ENCODE data around the gene RPS5.

Gene RPS5

DNA sequence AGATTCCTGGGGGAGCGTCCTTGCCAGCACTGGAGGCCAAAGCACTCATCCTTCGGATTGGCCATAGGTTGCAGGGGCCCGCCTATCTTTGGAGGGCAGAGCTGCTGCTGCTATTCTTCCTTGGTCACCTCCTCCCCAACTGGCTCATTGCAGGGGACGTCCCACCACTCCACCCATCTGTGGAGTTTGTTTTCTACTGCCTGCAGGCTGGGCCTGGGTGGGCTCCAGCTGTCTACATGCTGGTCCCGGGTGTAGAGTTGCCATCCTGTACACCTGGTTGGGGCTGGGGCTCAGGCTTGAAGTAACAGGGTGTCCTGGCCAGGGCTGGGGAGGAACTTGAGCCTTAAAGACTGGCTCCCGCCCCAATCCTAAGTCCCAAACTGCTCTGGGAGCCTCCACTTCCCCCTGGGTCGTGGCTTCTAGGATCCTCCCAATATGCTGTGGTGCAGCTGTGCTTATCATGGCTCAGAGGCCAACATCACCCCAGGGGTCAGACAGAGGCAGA is 10.5 kb downstream of the RPS5 start:
- Mint-ChIP-seq H3K27me3 (ENCODE audit: low read depth, poor library complexity) (peaks cover 17% of the 10 kb centered on the region), H3K4me3 (no peak overlapping the region), H3K4me1 (peaks cover 22% of the 10 kb centered on the region), H3K27ac (peak overlapping the region; percentile 42), H3K9me3 (peaks cover 4% of the 10 kb centered on the region), H3K36me3 (ENCODE audit: low read depth) (peaks cover 28% of the 10 kb centered on the region)
- DNase-seq = no peak
- TF ChIP-seq, protein P1, sequence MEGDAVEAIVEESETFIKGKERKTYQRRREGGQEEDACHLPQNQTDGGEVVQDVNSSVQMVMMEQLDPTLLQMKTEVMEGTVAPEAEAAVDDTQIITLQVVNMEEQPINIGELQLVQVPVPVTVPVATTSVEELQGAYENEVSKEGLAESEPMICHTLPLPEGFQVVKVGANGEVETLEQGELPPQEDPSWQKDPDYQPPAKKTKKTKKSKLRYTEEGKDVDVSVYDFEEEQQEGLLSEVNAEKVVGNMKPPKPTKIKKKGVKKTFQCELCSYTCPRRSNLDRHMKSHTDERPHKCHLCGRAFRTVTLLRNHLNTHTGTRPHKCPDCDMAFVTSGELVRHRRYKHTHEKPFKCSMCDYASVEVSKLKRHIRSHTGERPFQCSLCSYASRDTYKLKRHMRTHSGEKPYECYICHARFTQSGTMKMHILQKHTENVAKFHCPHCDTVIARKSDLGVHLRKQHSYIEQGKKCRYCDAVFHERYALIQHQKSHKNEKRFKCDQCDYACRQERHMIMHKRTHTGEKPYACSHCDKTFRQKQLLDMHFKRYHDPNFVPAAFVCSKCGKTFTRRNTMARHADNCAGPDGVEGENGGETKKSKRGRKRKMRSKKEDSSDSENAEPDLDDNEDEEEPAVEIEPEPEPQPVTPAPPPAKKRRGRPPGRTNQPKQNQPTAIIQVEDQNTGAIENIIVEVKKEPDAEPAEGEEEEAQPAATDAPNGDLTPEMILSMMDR (IDR thresholded peaks at IDR 0.05) = no peak

GRCh38 chr19:58398087-58398486 is 11.0 kb downstream of the RPS5 start:
- H3K4me3 Mint-ChIP-seq = no peak overlapping the region

DNA sequence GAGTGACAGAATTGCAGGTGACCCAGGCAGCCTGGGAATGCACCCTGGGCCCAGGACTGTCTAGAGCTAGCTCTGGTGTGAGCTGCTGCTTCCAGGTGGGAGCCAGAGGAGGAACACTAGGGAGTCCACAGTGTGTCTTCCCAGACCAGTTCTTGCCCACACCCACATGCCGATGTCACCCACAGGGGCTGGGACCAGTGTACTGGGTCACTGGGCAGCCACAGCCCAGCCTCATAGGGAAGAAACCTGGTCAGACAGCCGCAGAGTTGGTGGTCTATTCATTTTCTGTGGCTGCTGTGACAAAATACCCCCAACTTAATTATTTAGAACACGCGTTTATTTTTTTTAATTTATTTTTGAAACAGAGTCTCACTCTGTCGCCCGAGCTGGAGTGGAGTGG is 11.5 kb downstream of the RPS5 start:
- no peak overlapping the region for H3K27ac Mint-ChIP-seq
- peaks cover 22% of the 10 kb centered on the region for H3K4me1 Mint-ChIP-seq
- peaks cover 10% of the 10 kb centered on the region for H3K9me3 Mint-ChIP-seq
- no peak for DNase-seq
- H3K27me3 Mint-ChIP-seq (ENCODE audit: low read depth, poor library complexity) = peaks cover 17% of the 10 kb centered on the region
- TF ChIP-seq, protein P1 (IDR thresholded peaks at IDR 0.05) = no peak
- H3K4me3 Mint-ChIP-seq = no peak overlapping the region
- H3K36me3 Mint-ChIP-seq (ENCODE audit: low read depth) = peaks cover 26% of the 10 kb centered on the region

More at GRCh38 chr19:58398087-58398486, 11.0 kb downstream of the RPS5 start:
- H3K4me1 Mint-ChIP-seq = peaks cover 22% of the 10 kb centered on the region
- DNase-seq = no peak
- peaks cover 17% of the 10 kb centered on the region for H3K27me3 Mint-ChIP-seq (ENCODE audit: low read depth, poor library complexity)
- H3K27ac Mint-ChIP-seq = no peak overlapping the region
- TF ChIP-seq, protein P1 (IDR thresholded peaks at IDR 0.05) = no peak
- peaks cover 5% of the 10 kb centered on the region for H3K9me3 Mint-ChIP-seq
- H3K36me3 Mint-ChIP-seq (ENCODE audit: low read depth) = peaks cover 26% of the 10 kb centered on the region

DNA sequence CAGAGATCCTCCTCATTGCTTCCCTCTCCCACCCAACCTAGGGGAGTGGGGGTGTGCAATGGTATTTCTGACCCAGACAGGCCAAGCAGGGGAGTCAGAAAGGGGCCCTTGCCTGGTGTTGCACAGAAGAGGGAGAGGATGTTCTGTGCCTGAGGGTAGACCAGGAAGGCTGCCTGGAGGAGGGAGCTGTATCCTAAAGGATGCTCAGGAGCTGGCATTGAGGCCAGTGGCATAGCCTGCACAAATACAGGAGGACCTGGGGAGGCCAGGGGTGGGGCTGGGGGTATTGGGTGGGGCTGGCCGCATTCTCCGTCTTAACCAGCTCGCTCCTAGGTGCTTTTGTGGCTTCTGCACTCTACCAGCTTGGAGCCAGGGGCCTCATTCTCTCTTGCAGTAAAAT is 12.8 kb downstream of the RPS5 start:
- H3K27me3 Mint-ChIP-seq (ENCODE audit: low read depth, poor library complexity) = peaks cover 17% of the 10 kb centered on the region
- H3K4me3 Mint-ChIP-seq = peak overlapping the region; percentile 51
- TF ChIP-seq, protein P1 (IDR thresholded peaks at IDR 0.05) = no peak
- H3K9me3 Mint-ChIP-seq = peaks cover 17% of the 10 kb centered on the region
- no peak overlapping the region for H3K27ac Mint-ChIP-seq
- DNase-seq = no peak
- peaks cover 19% of the 10 kb centered on the region for H3K36me3 Mint-ChIP-seq (ENCODE audit: low read depth)
- peaks cover 22% of the 10 kb centered on the region for H3K4me1 Mint-ChIP-seq

DNA sequence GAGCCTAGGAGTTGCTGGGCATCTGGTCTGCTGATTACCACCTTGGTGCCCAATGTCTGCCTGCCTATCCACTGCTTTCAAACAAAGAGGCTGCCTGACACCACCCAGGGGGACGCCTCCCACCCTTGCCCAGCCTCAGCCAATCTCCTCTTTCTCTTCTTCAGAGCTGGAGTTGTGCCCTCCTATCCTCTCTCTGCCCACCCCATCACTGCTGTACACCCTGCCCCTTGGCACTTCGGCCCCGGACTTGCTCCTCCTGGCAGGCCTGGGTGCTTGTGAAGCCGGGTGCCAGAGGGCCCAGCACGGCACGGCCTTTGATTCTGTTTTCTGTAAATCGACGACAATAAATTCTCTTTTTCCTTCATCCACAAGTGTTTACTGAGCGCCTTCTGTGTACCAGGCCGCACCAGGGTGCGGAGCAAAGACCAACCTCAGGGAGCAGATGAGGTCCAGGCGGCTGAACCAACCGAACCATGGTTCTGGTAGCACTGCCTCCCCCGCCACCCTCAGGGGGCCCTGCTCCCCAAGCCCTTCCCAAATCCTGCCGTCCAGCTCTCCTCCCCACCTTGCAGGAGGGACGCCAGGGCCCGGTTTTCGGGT is 13.3 kb downstream of the RPS5 start:
- peaks cover 17% of the 10 kb centered on the region for H3K9me3 Mint-ChIP-seq
- no peak overlapping the region for H3K27ac Mint-ChIP-seq
- no peak for DNase-seq
- peaks cover 17% of the 10 kb centered on the region for H3K27me3 Mint-ChIP-seq (ENCODE audit: low read depth, poor library complexity)
- H3K36me3 Mint-ChIP-seq (ENCODE audit: low read depth) = peaks cover 18% of the 10 kb centered on the region
- TF ChIP-seq, protein P1 (IDR thresholded peaks at IDR 0.05) = no peak
- H3K4me1 Mint-ChIP-seq = peaks cover 22% of the 10 kb centered on the region
- peak overlapping the region; percentile 96 for H3K4me3 Mint-ChIP-seq
